ENCODE measurements around the gene RARA.
"Not testable (repeated sequence)": the region's sequence is repeated elsewhere in the genome, so short reads cannot be mapped to it uniquely, and the experiment has no call there.

RARA gene

GRCh38 chr17:40373324-40373723 is 64.3 kb downstream of the RARA start:
- DNase-seq (ENCODE audit: low read depth), result peak; percentile 93
- no peak overlapping the region for H3K4me3 ChIP-seq (ENCODE audit: low read length)
- TF ChIP-seq CTCF (IDR thresholded peaks at IDR 0.05; ENCODE audit: insufficient read depth, low read depth, low read length, missing control alignments), result no peak

GRCh38 chr17:40373999-40374398 is 65.0 kb downstream of the RARA start:
- DNase-seq (ENCODE audit: low read depth), result no peak
- TF ChIP-seq CTCF (IDR thresholded peaks at IDR 0.05; ENCODE audit: insufficient read depth, low read depth, low read length, missing control alignments), result no peak
- no peak overlapping the region for H3K4me3 ChIP-seq (ENCODE audit: low read length)

- DNase-seq (ENCODE audit: low read depth), result no peak
- TF ChIP-seq CTCF (IDR thresholded peaks at IDR 0.05; ENCODE audit: insufficient read depth, low read depth, low read length, missing control alignments), result no peak
- H3K4me3 ChIP-seq (ENCODE audit: low read length), result no peak overlapping the region
These were observed 66.0 kb downstream of the RARA start for GRCh38 chr17:40374821-40375498.

- not testable (repeated sequence) for H3K4me3 ChIP-seq (ENCODE audit: low read length); DNase-seq (ENCODE audit: low read depth)
These were observed 66.8 kb downstream of the RARA start for GRCh38 chr17:40375786-40376185.

GRCh38 chr17:40376541-40376940 is 67.6 kb downstream of the RARA start:
- not testable (repeated sequence) for DNase-seq (ENCODE audit: low read depth); H3K4me3 ChIP-seq (ENCODE audit: low read length)

GRCh38 chr17:40377832-40378231 is 68.9 kb downstream of the RARA start:
- no peak for DNase-seq (ENCODE audit: low read depth)
- no peak overlapping the region for H3K4me3 ChIP-seq (ENCODE audit: low read length)
- TF ChIP-seq CTCF (IDR thresholded peaks at IDR 0.05; ENCODE audit: insufficient read depth, low read depth, low read length, missing control alignments), result no peak

- no peak for TF ChIP-seq CTCF (IDR thresholded peaks at IDR 0.05; ENCODE audit: insufficient read depth, low read depth, low read length, missing control alignments)
- DNase-seq (ENCODE audit: low read depth), result no peak
- H3K4me3 ChIP-seq (ENCODE audit: low read length), result no peak overlapping the region
These were observed 70.0 kb downstream of the RARA start for GRCh38 chr17:40378966-40379365.

GRCh38 chr17:40382251-40382650 is 73.3 kb downstream of the RARA start:
- H3K4me3 ChIP-seq (ENCODE audit: low read length), result no peak overlapping the region
- DNase-seq (ENCODE audit: low read depth), result no peak
- no peak for TF ChIP-seq CTCF (IDR thresholded peaks at IDR 0.05; ENCODE audit: insufficient read depth, low read depth, low read length, missing control alignments)

- H3K4me3 ChIP-seq (ENCODE audit: low read length); DNase-seq (ENCODE audit: low read depth): not testable (repeated sequence)
These were observed 77.6 kb downstream of the RARA start for GRCh38 chr17:40386555-40386954.

Data from epithelial cell of esophagus (primary cell).